GM21825 (cell line): ENCODE results near the gene SARNP.

Source experiments
- ATAC-seq: cut with Tn5 transposase; IDR thresholded peaks from one replicate; pipeline ENCODE4 v1.9.1; 2021; ENCODE audit warnings: mild to moderate bottlenecking, moderate library complexity; ENCODE audit not compliant: unreplicated experiment

Gene SARNP

GRCh38 chr12:55711786-55712553, 105.6 kb downstream of the SARNP start:
- no peak for ATAC-seq

- ATAC-seq = no peak
These were observed 108.8 kb downstream of the SARNP start for GRCh38 chr12:55708695-55709233.

GRCh38 chr12:55707841-55708694, 109.5 kb downstream of the SARNP start, which contains the start of gene ITGA7:
ITGA7 (minus strand) TSS chr12:55707904; CDS start chr12:55707682, 222 bp downstream.
- ATAC-seq = no peak
